G401.6 (cell line): ENCODE data around the gene TTLL11.

ENCODE experiments used
- FAIRE-seq: peaks from 2 replicates; lab custom pipeline; 2012; peaks lifted over from hg19 to GRCh38; lab: Jason Lieb, UNC

Gene TTLL11

DNA sequence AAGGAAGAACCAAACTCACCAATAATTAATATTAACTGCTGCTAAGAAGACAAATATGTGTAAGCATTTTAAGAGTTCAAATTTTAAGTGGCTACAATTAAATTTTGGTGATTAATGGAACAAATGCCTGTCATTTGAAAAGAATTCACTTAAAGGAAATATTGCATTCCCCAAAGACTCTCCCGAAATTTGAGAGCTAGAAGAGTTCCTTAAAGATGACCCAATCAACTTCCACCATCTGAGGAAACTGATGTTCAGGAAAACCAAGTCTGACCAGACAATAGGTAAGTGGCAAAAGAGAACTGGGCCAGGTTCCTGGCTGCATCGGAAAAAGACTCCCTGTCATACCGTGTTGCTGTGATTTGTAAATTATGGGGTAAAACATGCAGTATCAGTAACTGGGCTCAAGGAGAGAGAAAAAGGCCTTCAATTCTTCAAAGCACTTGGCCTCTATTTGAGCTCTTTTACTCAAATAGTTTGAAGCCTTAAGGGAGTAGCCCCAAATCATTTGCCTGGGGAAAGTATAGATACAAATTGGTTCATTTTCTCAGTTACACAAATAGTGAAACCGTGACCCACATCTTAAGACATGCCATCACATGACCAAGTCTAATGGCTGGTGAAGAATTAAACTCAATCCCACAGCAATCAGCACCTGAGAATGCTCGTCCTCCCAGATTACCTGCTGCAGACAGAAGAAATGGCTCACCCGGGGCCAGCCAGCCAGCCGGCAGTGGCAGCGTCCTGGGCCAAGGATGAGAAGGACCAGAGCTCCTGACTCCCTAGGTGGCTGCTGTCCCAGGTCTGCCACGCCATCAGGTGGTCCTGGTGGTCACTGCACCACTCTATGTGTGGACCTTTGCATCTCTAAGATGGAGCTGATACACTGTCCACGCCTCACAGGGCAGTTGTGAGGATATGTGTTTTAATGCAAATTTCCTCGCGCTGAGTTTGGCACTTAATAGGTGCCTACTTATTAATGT, 162.9 kb downstream of the TTLL11 start:
- FAIRE-seq, result no peak

GRCh38 chr9:121927636-121928035, 165.5 kb downstream of the TTLL11 start:
- no peak for FAIRE-seq

DNA sequence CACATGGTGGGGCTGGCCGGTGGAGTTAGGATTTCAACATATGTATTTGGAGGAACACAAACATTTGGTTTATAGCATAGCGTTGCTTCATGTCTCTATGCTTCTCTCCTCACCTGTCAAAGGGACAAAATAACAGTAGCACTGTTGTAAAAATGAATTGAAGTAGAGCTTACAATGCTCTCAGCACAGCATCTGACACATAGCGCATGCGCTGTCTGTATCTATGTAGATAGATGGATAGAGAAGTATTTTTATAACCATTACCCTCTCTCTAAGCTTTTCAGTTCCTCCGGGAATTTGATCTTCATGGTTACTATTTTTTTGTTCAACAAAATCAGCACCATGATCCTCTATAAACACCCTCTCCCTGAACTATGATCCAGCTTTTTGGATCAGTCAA, 166.0 kb downstream of the TTLL11 start:
- no peak for FAIRE-seq

DNA sequence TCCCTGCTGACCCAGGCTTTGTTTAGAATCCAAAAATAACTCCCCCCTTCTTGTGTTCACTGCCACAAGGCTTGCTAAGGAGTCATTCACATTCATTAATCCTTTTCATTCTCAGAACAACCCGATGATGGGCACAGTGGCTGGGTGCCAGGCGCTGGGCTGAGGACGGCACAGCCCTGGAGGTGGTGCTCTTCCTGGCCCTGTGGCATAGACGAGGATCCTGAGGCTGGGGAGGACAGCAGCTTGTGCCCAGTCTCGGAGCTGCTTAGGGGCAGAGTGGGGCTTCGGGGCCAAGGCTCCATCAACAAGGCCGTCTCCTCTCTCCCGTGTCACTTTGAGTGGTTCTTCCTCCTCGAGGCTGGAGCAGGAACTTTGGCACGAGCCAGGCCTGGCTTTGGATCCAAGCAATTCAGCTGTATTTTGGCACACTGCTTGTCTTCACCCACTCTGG, 166.7 kb downstream of the TTLL11 start:
- no peak for FAIRE-seq

DNA sequence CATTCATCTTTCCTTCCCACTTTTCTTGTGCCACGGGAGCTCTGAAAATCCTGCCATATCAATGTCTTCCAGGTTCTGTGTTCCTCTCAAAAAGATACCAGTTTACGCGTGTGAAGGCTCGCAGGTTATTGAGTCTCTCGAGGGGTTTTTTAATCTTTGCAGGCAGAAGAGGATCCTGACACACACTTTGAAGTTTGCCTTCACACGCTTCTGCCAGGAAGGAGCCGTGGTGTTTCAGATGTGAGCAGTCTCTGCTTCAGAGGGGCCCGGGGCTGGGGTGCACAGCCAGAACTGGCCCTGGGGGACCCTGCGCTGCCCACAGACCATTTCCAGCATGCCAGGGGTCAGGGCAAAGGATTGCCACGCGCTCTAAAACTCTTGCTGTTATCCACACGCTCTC, 167.2 kb downstream of the TTLL11 start:
- no peak for FAIRE-seq

GRCh38 chr9:121924700-121925099, 168.4 kb downstream of the TTLL11 start:
- FAIRE-seq, result no peak

GRCh38 chr9:121921444-121921843, 171.7 kb downstream of the TTLL11 start:
- FAIRE-seq, result no peak

GRCh38 chr9:121917375-121918335, 175.5 kb downstream of the TTLL11 start:
- no peak for FAIRE-seq

GRCh38 chr9:121915304-121915625, 177.8 kb downstream of the TTLL11 start:
- no peak for FAIRE-seq

DNA sequence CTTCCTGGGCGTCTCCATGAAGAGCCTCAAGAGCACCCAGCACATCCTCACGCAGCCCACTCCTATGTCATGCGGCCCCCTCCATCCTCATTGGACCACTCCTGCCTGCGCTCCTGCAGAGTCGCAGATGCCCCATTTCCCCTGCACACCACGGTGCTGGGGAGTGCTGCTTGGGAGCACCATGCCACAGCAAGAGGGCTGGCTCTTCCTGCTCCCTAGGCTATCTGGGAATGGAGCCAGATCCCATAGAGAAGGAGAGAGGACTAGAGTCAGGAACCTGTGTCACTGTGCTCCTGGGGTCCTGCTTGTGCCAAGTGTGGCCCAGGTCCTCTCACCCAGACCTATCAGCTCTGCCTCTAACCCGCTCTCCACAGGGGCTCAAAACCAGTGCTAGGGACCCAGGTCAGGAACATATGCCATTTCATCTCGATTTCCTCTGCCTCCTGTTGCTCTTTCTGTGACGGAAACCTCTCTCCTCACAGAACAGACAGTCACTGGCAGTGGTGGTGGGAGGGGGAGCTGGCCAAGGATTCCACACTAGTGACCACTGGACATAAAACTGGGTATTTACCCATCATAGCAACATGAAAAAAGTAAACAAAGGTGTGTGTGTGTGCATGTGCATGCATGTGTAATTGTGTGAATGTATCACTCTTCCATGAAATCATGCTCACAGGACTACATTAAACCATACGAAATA, 178.4 kb downstream of the TTLL11 start:
- no peak for FAIRE-seq

GRCh38 chr9:121914017-121914595, 179.0 kb downstream of the TTLL11 start:
- no peak for FAIRE-seq

GRCh38 chr9:121912812-121913627, 180.1 kb downstream of the TTLL11 start:
- no peak for FAIRE-seq

DNA sequence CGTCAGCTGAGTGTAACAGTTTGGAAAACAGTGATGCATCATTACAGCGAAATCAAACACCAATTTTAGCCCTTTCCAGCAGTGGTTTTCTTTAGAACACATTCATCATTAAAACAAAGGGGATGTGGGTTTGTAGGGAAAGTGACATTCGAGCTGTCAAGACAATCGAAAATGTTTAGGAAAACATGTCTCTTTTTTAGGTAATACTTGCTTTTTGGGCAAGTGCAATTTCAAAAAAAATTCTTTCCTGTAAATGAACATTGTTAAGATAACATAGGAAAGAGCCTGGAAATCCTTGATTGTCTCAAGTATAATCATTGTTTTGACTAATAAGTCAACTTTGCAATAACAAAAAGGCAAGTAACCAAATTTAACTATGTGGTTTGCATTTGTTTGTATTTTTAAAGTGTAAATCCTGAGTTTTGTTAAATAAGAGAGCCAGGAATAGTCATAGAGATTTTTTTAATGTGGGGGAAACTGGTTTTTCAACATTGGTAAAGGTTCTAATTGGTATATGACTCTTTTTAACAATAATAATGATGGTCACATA, 182.5 kb downstream of the TTLL11 start:
- no peak for FAIRE-seq

- no peak for FAIRE-seq
Observed at GRCh38 chr9:121909111-121909510, 184.0 kb downstream of the TTLL11 start.

- FAIRE-seq, result no peak
Observed at GRCh38 chr9:121906074-121906870, 186.8 kb downstream of the TTLL11 start.

- FAIRE-seq, result no peak
Observed at GRCh38 chr9:121902461-121903135, 190.5 kb downstream of the TTLL11 start.

- FAIRE-seq, result no peak
Observed at GRCh38 chr9:121901616-121902015, 191.5 kb downstream of the TTLL11 start.

- no peak for FAIRE-seq
Observed at GRCh38 chr9:121900163-121900562, 192.9 kb downstream of the TTLL11 start.

DNA sequence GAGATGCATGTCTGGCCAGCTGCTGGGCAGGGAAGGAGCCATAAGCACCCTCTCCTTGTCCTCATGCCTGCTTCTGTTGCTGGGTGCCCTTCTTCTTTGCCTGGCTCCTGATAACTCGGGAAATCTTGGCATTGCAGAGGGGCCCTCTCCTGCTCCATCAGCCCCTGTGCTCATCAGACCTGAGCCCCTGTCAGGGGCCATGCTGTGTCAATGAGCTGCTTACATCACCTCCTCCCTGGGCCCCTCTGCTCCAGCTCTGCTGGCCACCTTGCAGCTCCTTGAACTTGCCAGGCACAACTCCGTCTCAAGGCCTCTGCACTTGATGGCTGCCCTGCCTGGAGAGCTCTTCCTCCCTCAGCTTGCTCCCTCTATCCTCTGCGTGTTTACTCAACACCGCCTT, 194.3 kb downstream of the TTLL11 start:
- FAIRE-seq, result no peak
